ENCODE data around the gene ARHGEF10L. TPM values are rescaled to one million over a fixed set of nuclear protein-coding genes. Genes with fewer than 3 reads are reported as not detected.

The ARHGEF10L gene
- total RNA-seq, 2 donors from 2014 or later = not detected

- Mint-ChIP-seq H3K27ac (no peak overlapping the region), H3K27me3 (no peaks in the 10 kb centered on the region), H3K9me3 (no peaks in the 10 kb centered on the region), H3K4me1 (ENCODE audit: low read depth in 2 of 2) (no peaks in the 10 kb centered on the region), H3K4me3 (no peak overlapping the region), H3K36me3 (no peaks in the 10 kb centered on the region)
- no peak for ATAC-seq
- no peak for DNase-seq (ENCODE audit: low spot score)
These were observed 124.1 kb downstream of the ARHGEF10L start for GRCh38 chr1:17663646-17664045.

DNA sequence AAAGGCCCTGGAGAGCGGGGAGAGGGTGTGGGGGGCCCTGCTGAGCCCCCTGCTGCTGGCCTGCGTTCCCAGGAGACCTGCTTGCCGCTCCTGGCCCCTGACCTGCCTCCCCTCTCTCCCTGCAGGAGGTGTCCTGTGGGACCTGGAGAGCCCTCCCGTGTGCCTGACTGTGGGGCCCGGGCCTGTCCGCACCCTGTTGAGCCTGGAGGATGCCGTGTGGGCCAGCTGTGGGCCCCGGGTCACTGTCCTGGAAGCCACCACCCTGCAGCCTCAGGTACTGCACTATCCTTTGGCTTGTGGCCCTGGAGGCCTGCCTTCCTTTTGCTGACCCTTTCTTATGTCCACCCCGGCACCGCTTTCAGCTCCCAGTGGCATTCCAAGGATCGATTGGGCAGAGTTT lies 124.8 kb downstream of the ARHGEF10L start:
- Mint-ChIP-seq H3K4me1 (ENCODE audit: low read depth in 2 of 2) (no peaks in the 10 kb centered on the region), H3K9me3 (no peaks in the 10 kb centered on the region), H3K27ac (no peak overlapping the region), H3K27me3 (no peaks in the 10 kb centered on the region), H3K36me3 (no peaks in the 10 kb centered on the region), H3K4me3 (no peak overlapping the region)
- no peak for DNase-seq (ENCODE audit: low spot score)
- no peak for ATAC-seq

DNA sequence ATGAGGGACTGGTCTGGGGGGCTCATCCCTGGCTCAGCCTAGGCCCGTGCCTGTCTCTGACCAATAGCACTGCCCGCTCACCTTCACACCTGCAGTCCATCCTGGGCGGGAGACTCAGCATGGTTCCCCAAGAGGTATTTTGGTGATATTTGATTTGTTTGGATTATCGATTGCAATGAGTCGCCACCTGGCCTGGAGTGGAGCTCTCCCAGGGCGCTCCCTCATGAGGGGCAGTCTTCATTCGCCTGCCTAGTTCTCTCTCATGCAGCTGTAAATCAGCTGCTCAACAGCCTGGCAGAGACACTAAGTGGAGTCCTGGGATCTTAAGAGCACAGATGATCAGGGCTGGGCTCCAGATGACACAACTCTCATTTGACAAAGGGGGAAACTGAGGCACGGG lies 125.6 kb downstream of the ARHGEF10L start:
- no peaks in the 10 kb centered on the region for H3K27me3 Mint-ChIP-seq
- no peaks in the 10 kb centered on the region for H3K4me1 Mint-ChIP-seq (ENCODE audit: low read depth in 2 of 2)
- ATAC-seq = no peak

GRCh38 chr1:17665950-17666720 lies 126.6 kb downstream of the ARHGEF10L start:
- no peak overlapping the region for H3K27ac Mint-ChIP-seq
- DNase-seq (ENCODE audit: low spot score) = no peak
- no peaks in the 10 kb centered on the region for H3K4me1 Mint-ChIP-seq (ENCODE audit: low read depth in 2 of 2)
- no peaks in the 10 kb centered on the region for H3K9me3 Mint-ChIP-seq
- H3K4me3 Mint-ChIP-seq = no peak overlapping the region
- no peaks in the 10 kb centered on the region for H3K27me3 Mint-ChIP-seq
- H3K36me3 Mint-ChIP-seq = no peaks in the 10 kb centered on the region
- no peak for ATAC-seq

More for the DNA sequence above, 125.6 kb downstream of the ARHGEF10L start:
- DNase-seq (ENCODE audit: low spot score) = no peak
- Mint-ChIP-seq H3K4me3 (no peak overlapping the region), H3K9me3 (no peaks in the 10 kb centered on the region), H3K36me3 (no peaks in the 10 kb centered on the region), H3K27ac (no peak overlapping the region)

GRCh38 chr1:17667641-17668040 lies 128.1 kb downstream of the ARHGEF10L start:
- no peak for ATAC-seq
- Mint-ChIP-seq H3K9me3 (no peaks in the 10 kb centered on the region), H3K27ac (no peak overlapping the region), H3K27me3 (no peaks in the 10 kb centered on the region), H3K36me3 (no peaks in the 10 kb centered on the region), H3K4me3 (no peak overlapping the region), H3K4me1 (ENCODE audit: low read depth in 2 of 2) (no peaks in the 10 kb centered on the region)
- no peak for DNase-seq (ENCODE audit: low spot score)

GRCh38 chr1:17668195-17668594 lies 128.7 kb downstream of the ARHGEF10L start:
- H3K9me3 Mint-ChIP-seq = no peaks in the 10 kb centered on the region
- no peak overlapping the region for H3K27ac Mint-ChIP-seq
- H3K36me3 Mint-ChIP-seq = no peaks in the 10 kb centered on the region
- DNase-seq (ENCODE audit: low spot score) (no peak), ATAC-seq (no peak)
- no peak overlapping the region for H3K4me3 Mint-ChIP-seq
- H3K27me3 Mint-ChIP-seq = no peaks in the 10 kb centered on the region
- H3K4me1 Mint-ChIP-seq (ENCODE audit: low read depth in 2 of 2) = no peaks in the 10 kb centered on the region

DNA sequence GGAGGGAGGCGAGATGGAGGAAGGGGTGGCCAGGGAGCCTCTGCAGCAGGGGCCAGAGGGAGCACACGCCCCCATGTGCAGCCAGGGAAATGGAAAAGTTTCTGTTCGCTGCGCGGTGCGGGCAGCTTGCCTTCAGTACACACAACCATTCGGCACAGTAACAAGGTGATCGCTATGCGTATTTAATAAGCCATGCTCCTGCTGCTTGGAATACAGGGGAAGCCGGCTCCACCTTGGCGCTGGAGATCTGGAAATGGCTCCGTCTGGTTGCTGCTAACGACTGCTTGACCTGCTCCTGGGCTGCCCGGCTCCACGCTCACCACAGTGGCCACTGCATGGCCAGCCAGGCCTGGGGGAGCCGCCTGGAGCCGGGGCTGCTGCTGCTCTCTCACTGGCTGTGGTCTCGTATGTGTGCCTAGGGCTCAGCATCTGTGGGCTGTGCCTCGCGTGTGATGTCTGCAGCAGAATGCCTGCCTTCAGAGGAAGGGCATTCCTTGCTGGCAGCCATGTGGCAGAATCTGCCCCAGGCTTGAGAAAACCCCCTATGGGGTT lies 129.2 kb downstream of the ARHGEF10L start:
- ATAC-seq (no peak), DNase-seq (ENCODE audit: low spot score) (no peak)
- H3K4me1 Mint-ChIP-seq (ENCODE audit: low read depth in 2 of 2) = no peaks in the 10 kb centered on the region
- no peaks in the 10 kb centered on the region for H3K27me3 Mint-ChIP-seq
- no peak overlapping the region for H3K4me3 Mint-ChIP-seq
- H3K27ac Mint-ChIP-seq = no peak overlapping the region
- no peaks in the 10 kb centered on the region for H3K9me3 Mint-ChIP-seq
- no peaks in the 10 kb centered on the region for H3K36me3 Mint-ChIP-seq

DNA sequence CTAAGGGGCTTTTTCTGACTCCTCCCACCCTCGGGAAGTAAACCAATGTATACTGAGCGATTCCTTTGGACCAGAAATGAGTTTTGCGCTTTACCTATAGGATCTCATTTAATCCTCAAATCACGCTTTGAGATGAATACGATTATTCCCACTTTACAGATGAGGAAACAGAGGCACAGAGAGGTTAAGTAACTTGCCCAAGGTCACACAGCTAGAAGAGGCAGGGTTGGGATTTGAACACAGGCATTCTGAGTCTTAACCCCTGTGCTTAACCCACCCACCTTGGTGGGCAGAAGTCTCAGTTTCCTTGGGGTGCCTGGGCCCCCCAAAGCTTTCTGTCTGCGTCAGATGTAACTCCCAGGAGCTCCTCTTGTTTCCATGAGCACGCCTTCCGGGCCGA lies 129.8 kb downstream of the ARHGEF10L start:
- H3K9me3 Mint-ChIP-seq = no peaks in the 10 kb centered on the region
- ATAC-seq = no peak
- H3K27ac Mint-ChIP-seq = no peak overlapping the region

GRCh38 chr1:17669866-17670451 lies 130.5 kb downstream of the ARHGEF10L start:
- Mint-ChIP-seq H3K9me3 (no peaks in the 10 kb centered on the region), H3K4me1 (ENCODE audit: low read depth in 2 of 2) (no peaks in the 10 kb centered on the region), H3K4me3 (no peak overlapping the region), H3K27me3 (no peaks in the 10 kb centered on the region), H3K27ac (no peak overlapping the region), H3K36me3 (no peaks in the 10 kb centered on the region)
- ATAC-seq = no peak
- DNase-seq (ENCODE audit: low spot score) = no peak

More for the DNA sequence above, 129.8 kb downstream of the ARHGEF10L start:
- Mint-ChIP-seq H3K36me3 (no peaks in the 10 kb centered on the region), H3K4me1 (ENCODE audit: low read depth in 2 of 2) (no peaks in the 10 kb centered on the region), H3K4me3 (no peak overlapping the region), H3K27me3 (no peaks in the 10 kb centered on the region)
- DNase-seq (ENCODE audit: low spot score) = no peak

DNA sequence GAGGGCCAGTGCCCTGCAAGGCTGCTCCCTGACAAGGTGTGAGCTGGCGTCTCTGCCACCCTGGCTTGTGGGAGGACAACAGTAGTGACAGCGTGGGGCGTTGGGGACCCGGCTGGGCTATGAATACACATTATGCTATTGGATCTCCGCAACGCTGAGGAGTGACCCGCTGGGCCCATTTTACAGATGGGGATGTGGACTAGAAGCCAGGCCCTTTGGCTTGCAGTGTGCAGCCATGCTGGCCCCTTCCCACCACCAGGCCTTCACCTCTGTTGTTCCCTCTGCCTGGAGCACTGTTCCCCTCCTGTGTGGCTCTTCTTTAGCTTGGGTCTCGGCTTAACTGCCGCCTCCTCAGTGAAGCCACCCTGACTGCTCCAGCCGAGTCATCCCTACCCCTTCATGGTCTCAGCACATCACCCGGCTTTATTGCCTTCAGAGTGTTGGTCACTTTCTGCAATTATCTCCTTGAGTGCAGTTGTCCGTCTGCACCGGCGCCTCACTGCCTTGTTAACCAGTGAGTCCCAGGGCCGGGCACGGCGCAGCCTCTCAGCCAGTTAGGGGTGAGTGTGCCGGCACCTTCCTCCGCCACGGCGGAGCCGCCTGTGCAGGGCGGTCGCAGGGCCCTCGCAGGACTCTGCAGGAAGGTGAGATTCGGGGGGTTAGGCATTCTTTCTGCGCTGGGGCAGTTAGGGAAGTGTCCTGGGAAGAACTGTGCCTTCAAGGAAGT lies 131.3 kb downstream of the ARHGEF10L start:
- no peaks in the 10 kb centered on the region for H3K27me3 Mint-ChIP-seq

GRCh38 chr1:17671314-17671705 lies 131.8 kb downstream of the ARHGEF10L start:
- ATAC-seq = no peak
- no peak overlapping the region for H3K27ac Mint-ChIP-seq
- H3K36me3 Mint-ChIP-seq = no peaks in the 10 kb centered on the region
- H3K9me3 Mint-ChIP-seq = no peaks in the 10 kb centered on the region
- DNase-seq (ENCODE audit: low spot score) = no peak
- no peaks in the 10 kb centered on the region for H3K27me3 Mint-ChIP-seq
- no peak overlapping the region for H3K4me3 Mint-ChIP-seq
- peaks cover 0 to 5% of the 10 kb centered on the region in 2 donors for H3K4me1 Mint-ChIP-seq (ENCODE audit: low read depth in 2 of 2)

More for the DNA sequence above, 131.3 kb downstream of the ARHGEF10L start:
- H3K9me3 Mint-ChIP-seq = no peaks in the 10 kb centered on the region
- peaks cover 0 to 3% of the 10 kb centered on the region in 2 donors for H3K4me1 Mint-ChIP-seq (ENCODE audit: low read depth in 2 of 2)
- no peak overlapping the region for H3K4me3 Mint-ChIP-seq
- H3K36me3 Mint-ChIP-seq = no peaks in the 10 kb centered on the region
- H3K27ac Mint-ChIP-seq = no peak overlapping the region
- ATAC-seq (no peak), DNase-seq (ENCODE audit: low spot score) (no peak)

- Mint-ChIP-seq H3K9me3 (no peaks in the 10 kb centered on the region), H3K27ac (no peak overlapping the region), H3K36me3 (no peaks in the 10 kb centered on the region), H3K4me3 (no peak overlapping the region), H3K27me3 (no peaks in the 10 kb centered on the region), H3K4me1 (ENCODE audit: low read depth in 2 of 2) (peaks cover 0 to 5% of the 10 kb centered on the region in 2 donors)
- ATAC-seq = no peak
- no peak for DNase-seq (ENCODE audit: low spot score)
These were observed 132.2 kb downstream of the ARHGEF10L start for GRCh38 chr1:17671741-17672140.

DNA sequence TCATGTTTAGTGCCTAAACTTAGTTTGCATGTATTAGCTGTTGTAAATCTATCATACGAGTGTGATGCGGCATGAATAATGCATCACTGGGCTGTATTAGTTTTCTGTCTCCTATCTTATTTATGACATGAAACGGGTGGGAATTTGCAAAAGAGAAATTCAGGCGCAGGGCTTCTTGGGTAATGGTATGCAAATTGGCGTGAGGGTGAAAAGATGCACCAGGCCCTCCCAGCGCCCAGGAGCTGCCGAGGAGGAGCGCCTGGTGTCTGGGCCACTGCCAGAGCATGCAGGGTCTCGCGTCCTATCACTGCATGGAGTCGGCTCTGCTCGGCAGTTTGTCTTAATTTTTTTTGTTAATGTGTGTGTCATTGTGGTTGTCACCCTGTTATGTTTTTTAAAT lies 132.7 kb downstream of the ARHGEF10L start:
- H3K27ac Mint-ChIP-seq = no peak overlapping the region
- H3K4me3 Mint-ChIP-seq = no peak overlapping the region
- no peaks in the 10 kb centered on the region for H3K36me3 Mint-ChIP-seq
- no peak for DNase-seq (ENCODE audit: low spot score)
- H3K4me1 Mint-ChIP-seq (ENCODE audit: low read depth in 2 of 2) = peaks cover 0 to 5% of the 10 kb centered on the region in 2 donors
- ATAC-seq = no peak
- no peaks in the 10 kb centered on the region for H3K9me3 Mint-ChIP-seq
- no peaks in the 10 kb centered on the region for H3K27me3 Mint-ChIP-seq
